ENCODE results near the gene MACROD2. TPM values are rescaled to one million over a fixed set of nuclear protein-coding genes. Genes with fewer than 3 reads are reported as not detected.

MACROD2 gene
- total and polyA plus RNA-seq, 2 experiments from 2014 or later = 2.8 to 4.3 TPM

DNA sequence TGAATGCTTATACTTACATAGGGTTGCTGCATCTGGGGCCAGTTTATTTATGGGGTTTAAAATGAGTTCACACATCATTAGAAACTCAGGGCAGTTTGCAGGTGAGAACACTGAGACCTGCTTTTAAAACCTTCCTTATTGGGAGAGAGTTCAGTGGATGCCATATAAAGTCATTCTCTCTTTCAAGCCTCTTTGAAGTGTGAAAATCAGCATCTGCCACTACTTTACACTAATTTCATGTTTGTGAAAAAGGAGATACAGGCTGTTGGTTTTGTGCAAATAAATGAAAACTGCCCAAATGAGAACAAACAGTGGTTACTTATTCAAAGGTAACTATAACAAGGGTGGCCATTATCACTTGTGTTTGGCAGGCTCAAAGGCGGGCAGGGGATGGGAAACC is 2047.4 kb downstream of the MACROD2 start:
- Histone ChIP-seq H3K9me2 (ENCODE audit: insufficient read depth) (no peaks in the 10 kb centered on the region; the same call in 1 of the 2 replicates), H2AFZ (no peak overlapping the region; the same call in 1 of the 2 replicates), H3K36me3 (ENCODE audit: insufficient read depth) (no peaks in the 10 kb centered on the region), H3K4me1 (ENCODE audit: insufficient read depth) (0 out of 2 replicates have a peak, but pooled peaks cover 4% of the 10 kb centered on the region), H3K4me3 (no peak overlapping the region), H3K27ac (ENCODE audit: low read depth) (no peak overlapping the region), H3K27me3 (ENCODE audit: insufficient read depth) (no peaks in the 10 kb centered on the region), H3F3A (replicated peaks; ENCODE audit: low read depth) (no peaks in the 10 kb centered on the region), H3K79me2 (replicated peaks; ENCODE audit: insufficient read depth) (no peaks in the 10 kb centered on the region), H4K20me1 (replicated peaks; ENCODE audit: insufficient read depth) (no peaks in the 10 kb centered on the region), H3K4me2 (no peak overlapping the region)
- H3K9me3 Mint-ChIP-seq = no peaks in the 10 kb centered on the region; the same call in 2 of the 3 replicates
- TF ChIP-seq, protein P1, sequence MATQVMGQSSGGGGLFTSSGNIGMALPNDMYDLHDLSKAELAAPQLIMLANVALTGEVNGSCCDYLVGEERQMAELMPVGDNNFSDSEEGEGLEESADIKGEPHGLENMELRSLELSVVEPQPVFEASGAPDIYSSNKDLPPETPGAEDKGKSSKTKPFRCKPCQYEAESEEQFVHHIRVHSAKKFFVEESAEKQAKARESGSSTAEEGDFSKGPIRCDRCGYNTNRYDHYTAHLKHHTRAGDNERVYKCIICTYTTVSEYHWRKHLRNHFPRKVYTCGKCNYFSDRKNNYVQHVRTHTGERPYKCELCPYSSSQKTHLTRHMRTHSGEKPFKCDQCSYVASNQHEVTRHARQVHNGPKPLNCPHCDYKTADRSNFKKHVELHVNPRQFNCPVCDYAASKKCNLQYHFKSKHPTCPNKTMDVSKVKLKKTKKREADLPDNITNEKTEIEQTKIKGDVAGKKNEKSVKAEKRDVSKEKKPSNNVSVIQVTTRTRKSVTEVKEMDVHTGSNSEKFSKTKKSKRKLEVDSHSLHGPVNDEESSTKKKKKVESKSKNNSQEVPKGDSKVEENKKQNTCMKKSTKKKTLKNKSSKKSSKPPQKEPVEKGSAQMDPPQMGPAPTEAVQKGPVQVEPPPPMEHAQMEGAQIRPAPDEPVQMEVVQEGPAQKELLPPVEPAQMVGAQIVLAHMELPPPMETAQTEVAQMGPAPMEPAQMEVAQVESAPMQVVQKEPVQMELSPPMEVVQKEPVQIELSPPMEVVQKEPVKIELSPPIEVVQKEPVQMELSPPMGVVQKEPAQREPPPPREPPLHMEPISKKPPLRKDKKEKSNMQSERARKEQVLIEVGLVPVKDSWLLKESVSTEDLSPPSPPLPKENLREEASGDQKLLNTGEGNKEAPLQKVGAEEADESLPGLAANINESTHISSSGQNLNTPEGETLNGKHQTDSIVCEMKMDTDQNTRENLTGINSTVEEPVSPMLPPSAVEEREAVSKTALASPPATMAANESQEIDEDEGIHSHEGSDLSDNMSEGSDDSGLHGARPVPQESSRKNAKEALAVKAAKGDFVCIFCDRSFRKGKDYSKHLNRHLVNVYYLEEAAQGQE (IDR thresholded peaks at IDR 0.05; ENCODE audit: unreplicated experiment) = no peak
- no peak for TF ChIP-seq NANOG (IDR thresholded peaks at IDR 0.05; ENCODE audit: borderline replicate concordance)
- no peak for TF ChIP-seq ZNF331 (CRISPR knock-in tag; IDR thresholded peaks at IDR 0.05; ENCODE audit: low read depth)
- H3K27me3 Mint-ChIP-seq (ENCODE audit: insufficient read depth, low read depth, poor library complexity) = no peaks in the 10 kb centered on the region
- H3K27ac Mint-ChIP-seq = no peak overlapping the region
- H3K4me3 Mint-ChIP-seq = no peak overlapping the region
- ATAC-seq = no peak
- no peak for DNase-seq (ENCODE audit: low spot score)
- no peaks in the 10 kb centered on the region for H3K36me3 Mint-ChIP-seq (ENCODE audit: low read depth)
- H3K4me1 Mint-ChIP-seq = peaks cover 5% of the 10 kb centered on the region; the same call in 2 of the 3 replicates

GRCh38 chr20:16043931-16044330 is 2048.6 kb downstream of the MACROD2 start:
- DNase-seq (ENCODE audit: low spot score) (no peak), ATAC-seq (no peak)
- Mint-ChIP-seq H3K27me3 (ENCODE audit: insufficient read depth, low read depth, poor library complexity) (no peaks in the 10 kb centered on the region), H3K27ac (no peak overlapping the region), H3K9me3 (no peaks in the 10 kb centered on the region; the same call in 2 of the 3 replicates), H3K4me1 (peaks cover 6% of the 10 kb centered on the region; the same call in 2 of the 3 replicates), H3K36me3 (ENCODE audit: low read depth) (no peaks in the 10 kb centered on the region), H3K4me3 (no peak overlapping the region)
- Histone ChIP-seq H3K4me2 (no peak overlapping the region), H3K9me2 (ENCODE audit: insufficient read depth) (no peaks in the 10 kb centered on the region; the same call in none of the 2 replicates), H3K79me2 (replicated peaks; ENCODE audit: insufficient read depth) (no peaks in the 10 kb centered on the region), H2AFZ (no peak overlapping the region), H3K27me3 (ENCODE audit: insufficient read depth) (no peaks in the 10 kb centered on the region), H4K20me1 (replicated peaks; ENCODE audit: insufficient read depth) (no peaks in the 10 kb centered on the region), H3K36me3 (ENCODE audit: insufficient read depth) (no peaks in the 10 kb centered on the region), H3K27ac (ENCODE audit: low read depth) (no peak overlapping the region), H3K4me1 (ENCODE audit: insufficient read depth) (0 out of 2 replicates have a peak, but pooled peaks cover 4% of the 10 kb centered on the region), H3K4me3 (no peak overlapping the region), H3F3A (replicated peaks; ENCODE audit: low read depth) (no peaks in the 10 kb centered on the region)
- TF ChIP-seq ZNF114 (CRISPR knock-in tag; IDR thresholded peaks at IDR 0.05) (no peak), POLR2AphosphoS5 (IDR thresholded peaks at IDR 0.05; ENCODE audit: low read depth) (no peak), ZNF331 (CRISPR knock-in tag; IDR thresholded peaks at IDR 0.05; ENCODE audit: low read depth) (no peak), CREB1 (CRISPR knock-in tag; IDR thresholded peaks at IDR 0.05; ENCODE audit: low read depth) (no peak), JUNB (IDR thresholded peaks at IDR 0.05; ENCODE audit: unreplicated experiment) (no peak)
- TF ChIP-seq, protein P2, sequence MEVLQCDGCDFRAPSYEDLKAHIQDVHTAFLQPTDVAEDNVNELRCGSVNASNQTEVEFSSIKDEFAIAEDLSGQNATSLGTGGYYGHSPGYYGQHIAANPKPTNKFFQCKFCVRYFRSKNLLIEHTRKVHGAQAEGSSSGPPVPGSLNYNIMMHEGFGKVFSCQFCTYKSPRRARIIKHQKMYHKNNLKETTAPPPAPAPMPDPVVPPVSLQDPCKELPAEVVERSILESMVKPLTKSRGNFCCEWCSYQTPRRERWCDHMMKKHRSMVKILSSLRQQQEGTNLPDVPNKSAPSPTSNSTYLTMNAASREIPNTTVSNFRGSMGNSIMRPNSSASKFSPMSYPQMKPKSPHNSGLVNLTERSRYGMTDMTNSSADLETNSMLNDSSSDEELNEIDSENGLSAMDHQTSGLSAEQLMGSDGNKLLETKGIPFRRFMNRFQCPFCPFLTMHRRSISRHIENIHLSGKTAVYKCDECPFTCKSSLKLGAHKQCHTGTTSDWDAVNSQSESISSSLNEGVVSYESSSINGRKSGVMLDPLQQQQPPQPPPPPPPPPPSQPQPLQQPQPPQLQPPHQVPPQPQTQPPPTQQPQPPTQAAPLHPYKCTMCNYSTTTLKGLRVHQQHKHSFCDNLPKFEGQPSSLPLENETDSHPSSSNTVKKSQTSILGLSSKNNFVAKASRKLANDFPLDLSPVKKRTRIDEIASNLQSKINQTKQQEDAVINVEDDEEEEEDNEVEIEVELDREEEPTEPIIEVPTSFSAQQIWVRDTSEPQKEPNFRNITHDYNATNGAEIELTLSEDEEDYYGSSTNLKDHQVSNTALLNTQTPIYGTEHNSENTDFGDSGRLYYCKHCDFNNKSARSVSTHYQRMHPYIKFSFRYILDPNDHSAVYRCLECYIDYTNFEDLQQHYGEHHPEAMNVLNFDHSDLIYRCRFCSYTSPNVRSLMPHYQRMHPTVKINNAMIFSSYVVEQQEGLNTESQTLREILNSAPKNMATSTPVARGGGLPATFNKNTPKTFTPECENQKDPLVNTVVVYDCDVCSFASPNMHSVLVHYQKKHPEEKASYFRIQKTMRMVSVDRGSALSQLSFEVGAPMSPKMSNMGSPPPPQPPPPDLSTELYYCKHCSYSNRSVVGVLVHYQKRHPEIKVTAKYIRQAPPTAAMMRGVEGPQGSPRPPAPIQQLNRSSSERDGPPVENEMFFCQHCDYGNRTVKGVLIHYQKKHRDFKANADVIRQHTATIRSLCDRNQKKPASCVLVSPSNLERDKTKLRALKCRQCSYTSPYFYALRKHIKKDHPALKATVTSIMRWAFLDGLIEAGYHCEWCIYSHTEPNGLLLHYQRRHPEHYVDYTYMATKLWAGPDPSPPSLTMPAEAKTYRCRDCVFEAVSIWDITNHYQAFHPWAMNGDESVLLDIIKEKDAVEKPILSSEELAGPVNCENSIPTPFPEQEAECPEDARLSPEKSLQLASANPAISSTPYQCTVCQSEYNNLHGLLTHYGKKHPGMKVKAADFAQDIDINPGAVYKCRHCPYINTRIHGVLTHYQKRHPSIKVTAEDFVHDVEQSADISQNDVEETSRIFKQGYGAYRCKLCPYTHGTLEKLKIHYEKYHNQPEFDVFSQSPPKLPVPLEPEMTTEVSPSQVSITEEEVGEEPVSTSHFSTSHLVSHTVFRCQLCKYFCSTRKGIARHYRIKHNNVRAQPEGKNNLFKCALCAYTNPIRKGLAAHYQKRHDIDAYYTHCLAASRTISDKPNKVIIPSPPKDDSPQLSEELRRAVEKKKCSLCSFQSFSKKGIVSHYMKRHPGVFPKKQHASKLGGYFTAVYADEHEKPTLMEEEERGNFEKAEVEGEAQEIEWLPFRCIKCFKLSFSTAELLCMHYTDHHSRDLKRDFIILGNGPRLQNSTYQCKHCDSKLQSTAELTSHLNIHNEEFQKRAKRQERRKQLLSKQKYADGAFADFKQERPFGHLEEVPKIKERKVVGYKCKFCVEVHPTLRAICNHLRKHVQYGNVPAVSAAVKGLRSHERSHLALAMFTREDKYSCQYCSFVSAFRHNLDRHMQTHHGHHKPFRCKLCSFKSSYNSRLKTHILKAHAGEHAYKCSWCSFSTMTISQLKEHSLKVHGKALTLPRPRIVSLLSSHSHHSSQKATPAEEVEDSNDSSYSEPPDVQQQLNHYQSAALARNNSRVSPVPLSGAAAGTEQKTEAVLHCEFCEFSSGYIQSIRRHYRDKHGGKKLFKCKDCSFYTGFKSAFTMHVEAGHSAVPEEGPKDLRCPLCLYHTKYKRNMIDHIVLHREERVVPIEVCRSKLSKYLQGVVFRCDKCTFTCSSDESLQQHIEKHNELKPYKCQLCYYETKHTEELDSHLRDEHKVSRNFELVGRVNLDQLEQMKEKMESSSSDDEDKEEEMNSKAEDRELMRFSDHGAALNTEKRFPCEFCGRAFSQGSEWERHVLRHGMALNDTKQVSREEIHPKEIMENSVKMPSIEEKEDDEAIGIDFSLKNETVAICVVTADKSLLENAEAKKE (CRISPR knock-in tag; IDR thresholded peaks at IDR 0.05) = no peak
- TF ChIP-seq, protein P3, sequence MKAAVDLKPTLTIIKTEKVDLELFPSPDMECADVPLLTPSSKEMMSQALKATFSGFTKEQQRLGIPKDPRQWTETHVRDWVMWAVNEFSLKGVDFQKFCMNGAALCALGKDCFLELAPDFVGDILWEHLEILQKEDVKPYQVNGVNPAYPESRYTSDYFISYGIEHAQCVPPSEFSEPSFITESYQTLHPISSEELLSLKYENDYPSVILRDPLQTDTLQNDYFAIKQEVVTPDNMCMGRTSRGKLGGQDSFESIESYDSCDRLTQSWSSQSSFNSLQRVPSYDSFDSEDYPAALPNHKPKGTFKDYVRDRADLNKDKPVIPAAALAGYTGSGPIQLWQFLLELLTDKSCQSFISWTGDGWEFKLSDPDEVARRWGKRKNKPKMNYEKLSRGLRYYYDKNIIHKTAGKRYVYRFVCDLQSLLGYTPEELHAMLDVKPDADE (IDR thresholded peaks at IDR 0.05) = no peak

Data from GM23338 (cell line).